ENCODE data around the gene GRM8.

Gene GRM8

DNA sequence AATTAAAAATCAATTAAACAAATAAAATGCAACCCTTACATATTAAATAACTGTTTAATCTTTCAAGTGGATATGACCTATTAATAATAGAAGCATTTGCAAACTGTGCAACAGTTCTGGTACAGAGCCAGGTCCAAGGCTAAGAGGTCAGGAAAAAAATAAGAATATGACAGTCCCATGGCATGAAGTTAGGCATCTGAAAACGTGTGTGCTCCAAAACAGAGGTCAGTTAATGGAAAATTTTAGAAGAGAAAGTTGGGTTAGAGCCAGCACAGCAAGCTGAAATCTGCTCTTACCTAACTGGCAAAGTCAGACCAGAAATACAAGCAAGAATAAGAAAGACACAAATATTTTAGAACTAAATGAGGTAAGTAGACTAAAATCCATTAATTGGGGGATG lies 757.7 kb downstream of the GRM8 start:
- no peak for DNase-seq

DNA sequence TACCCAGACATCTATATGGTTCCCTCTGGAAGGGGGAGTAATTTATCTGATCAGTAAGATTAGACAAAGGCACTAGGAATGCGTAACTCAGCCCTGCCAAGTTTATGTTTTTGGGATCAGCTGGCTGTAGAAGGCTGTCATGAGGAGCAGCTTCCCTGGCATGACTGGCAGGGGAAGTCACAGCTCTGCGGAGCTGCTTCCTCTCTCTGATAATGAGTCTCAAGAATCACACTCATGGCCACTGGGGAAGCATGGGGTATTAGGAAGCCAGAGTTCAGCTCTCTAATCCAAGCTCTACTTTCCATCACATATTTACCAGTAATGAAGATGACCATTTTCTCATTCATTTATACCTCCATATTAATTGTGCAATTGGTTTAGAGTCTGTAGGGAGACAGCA lies 758.9 kb downstream of the GRM8 start:
- DNase-seq = no peak

DNA sequence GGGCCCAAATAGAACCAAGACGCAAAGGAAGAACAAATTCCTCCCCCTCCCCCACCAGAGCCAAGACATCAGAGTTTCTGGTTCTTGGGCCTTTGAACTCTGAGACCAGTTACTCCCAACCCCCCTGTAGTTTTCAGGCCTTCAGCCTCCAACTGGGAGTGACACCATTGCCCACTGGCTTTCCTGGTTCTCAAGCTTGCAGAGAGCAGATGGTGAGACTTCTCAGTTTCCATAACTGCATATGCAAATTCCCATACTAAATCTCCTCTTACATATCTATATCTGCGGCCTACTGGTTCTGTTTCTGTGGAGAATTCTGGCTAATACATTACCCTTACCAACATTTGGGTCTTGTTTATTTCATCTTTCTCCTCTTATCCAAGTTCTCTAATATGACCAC lies 762.9 kb downstream of the GRM8 start:
- DNase-seq = no peak

DNA sequence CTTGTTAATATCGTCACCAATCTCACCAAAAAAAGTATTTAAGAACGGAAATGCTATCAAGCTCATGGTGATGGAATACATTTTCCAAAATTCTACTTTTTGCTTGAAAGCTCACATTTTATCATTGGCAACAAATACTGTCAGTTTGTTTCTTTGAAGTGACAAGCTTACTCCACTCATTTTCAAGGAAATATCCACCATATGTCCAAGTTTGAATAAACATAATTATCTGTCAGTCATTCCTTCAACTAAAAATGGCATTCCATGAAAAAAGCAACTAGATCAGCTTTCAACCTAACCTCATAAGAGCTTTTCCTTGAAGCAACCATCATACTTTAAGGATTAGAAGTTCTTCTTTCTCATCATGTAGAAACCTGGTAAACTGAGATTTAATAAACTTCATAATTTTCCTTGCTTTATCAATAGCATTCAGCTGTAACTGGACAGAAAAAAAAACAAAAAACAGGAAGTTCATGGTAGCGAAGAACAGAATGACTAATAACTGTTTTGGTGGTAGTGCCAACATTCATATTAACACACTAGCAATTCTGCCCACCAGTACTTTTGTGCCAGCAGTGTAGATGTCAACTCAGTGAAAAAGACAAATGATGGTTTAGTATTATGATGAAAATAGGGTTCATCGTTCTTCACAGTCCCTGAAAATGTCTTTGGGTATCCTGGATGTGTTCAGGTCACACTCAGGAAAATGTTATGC lies 764.9 kb downstream of the GRM8 start:
- no peak for DNase-seq

- DNase-seq = no peak
These were observed 765.9 kb downstream of the GRM8 start for GRCh38 chr7:126486806-126487205.

DNA sequence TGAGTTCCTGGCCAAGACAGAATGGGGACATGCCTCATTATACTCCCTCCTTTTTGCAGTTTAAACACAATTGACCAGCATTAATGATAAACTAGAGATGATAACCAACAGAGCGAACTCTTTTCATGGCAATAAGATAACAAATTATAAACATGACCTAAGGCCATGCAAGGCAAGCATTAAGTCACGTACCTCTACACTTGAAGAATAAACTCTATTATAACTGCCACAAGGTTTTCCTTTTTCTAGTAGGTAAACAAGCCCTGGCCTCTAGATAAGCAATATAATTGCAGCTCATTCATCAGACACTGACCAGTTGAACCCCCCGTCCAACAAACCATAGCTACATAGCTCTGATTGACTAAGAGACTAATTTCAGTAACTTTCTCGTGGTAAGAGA lies 767.0 kb downstream of the GRM8 start:
- DNase-seq = no peak

DNA sequence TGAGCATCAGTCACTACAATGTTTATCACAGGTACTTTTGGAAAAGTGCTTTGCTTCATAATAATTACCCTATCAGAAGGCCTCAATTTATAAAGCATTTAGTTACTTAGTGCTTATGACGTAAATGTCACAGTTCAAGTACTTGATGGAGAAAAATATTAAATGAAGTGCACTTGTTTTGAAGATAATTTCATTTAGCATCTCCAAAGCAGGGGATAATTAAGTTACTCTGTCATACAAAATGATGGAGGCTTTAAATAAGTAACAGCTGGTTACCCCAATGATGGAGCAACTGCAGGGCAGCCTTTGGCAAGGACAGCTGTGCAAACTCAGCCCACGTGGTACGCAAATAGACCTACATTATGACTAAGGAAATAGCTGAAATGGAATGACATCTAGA lies 768.8 kb downstream of the GRM8 start:
- DNase-seq = peak; percentile 96

GRCh38 chr7:126472825-126473224 lies 779.9 kb downstream of the GRM8 start:
- DNase-seq = no peak

DNA sequence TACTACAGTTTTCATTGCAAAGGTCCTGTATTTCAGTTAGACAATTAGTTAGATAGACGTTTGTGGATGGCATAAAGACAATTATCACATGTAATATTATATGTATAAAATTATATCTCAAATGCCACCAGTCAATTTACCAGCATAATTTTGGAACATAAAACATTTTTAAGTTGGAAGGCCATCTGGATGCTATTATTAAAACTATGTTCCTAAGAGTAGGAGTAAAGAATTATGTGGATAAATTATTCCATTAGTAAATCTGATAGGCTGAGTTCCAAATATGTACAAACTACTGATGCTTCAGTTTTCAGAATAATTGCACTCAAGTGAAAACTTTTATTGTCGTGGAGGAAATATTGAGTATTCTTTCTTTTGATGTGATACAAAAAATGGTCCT lies 790.3 kb downstream of the GRM8 start:
- no peak for DNase-seq

DNA sequence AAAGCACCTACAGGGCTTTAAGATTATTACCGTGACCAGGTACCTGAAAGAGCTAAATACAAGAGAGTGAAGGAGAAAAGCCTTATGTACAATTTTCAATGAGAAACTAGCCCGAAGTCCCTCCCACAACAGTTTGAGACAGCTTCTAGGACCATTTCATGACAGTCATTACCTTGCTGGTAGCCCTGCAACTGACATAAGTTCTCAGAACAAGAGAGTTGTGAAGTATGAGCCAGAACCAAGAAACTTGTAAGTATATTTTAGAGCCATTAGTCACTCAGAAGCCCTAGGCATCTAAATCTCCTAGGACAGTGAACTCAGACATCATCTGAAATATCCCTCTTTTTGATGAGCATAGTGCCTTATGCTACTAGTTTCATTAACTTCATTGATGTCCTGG lies 792.1 kb downstream of the GRM8 start:
- no peak for DNase-seq

DNA sequence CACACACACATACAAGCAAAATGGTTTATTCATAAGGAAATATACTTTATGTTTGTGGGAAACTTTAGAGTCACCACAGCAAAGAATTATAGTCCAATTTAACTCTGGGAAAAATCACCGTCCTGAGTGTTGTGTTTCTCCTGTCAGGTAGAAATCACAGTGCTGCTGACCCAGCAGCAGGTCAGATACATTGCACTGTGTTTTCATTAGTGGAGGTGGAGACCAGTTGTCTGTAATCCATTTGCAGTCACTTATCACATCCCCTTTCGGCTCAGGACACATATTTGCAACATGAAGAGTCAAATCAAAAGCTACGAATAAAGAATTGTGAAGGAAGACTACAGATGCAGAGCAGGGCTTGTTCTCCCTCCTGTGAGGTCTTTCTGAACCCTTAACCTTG lies 799.6 kb downstream of the GRM8 start:
- no peak for DNase-seq

GRCh38 chr7:126450269-126450671 lies 802.5 kb downstream of the GRM8 start:
- no peak for DNase-seq

DNA sequence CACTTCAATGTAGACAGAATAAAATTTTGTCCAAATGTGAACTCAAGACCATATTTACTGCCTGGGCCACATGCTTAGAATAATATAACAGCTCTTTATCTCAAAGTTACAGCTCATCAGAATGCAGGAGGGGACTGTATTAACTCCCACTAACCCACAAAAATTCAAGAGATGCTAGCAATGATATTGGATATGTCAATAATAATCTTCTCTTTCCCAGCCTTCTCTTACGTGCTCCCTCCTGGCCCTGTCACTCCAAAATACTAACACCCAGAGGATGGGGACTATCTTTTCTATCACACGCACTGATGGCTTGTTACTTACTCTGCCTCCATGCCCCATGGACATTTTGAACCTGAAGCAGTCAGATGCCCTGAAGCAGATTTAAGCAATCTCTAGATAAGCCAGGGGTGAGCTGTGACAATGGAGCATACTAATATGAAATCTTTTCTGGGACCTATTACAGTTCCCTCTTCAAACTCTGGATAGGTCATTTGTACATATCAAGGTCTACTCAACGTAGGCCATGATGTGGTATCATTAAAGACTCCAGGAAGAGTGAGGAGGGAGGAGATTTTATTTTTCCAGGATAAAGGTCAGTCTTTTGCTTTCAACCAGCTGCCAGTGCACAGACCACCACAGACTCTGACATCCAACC lies 803.0 kb downstream of the GRM8 start:
- no peak for DNase-seq

GRCh38 chr7:126447984-126448383 lies 804.8 kb downstream of the GRM8 start:
- no peak for DNase-seq

DNA sequence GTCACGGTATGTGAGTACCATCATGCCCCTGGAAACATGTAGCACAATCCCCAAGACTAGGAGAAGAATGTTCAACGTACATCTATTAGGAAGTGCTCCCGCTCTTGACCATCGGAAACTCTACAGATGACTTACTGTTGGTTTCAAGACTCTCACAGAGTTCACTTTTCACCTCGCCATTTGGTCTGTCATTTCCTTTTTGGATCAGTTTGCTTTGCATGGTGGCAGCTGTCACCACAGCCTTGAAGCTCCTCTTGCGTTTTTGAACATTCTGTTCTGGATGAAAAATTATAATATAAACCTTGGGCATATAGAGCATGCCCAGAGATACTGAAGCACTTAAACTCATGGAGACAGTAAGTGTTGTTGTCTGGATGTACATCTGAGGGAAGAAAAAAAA lies 806.8 kb downstream of the GRM8 start:
- no peak for DNase-seq

- no peak for DNase-seq
These were observed 808.8 kb downstream of the GRM8 start for GRCh38 chr7:126443951-126444350.

DNA sequence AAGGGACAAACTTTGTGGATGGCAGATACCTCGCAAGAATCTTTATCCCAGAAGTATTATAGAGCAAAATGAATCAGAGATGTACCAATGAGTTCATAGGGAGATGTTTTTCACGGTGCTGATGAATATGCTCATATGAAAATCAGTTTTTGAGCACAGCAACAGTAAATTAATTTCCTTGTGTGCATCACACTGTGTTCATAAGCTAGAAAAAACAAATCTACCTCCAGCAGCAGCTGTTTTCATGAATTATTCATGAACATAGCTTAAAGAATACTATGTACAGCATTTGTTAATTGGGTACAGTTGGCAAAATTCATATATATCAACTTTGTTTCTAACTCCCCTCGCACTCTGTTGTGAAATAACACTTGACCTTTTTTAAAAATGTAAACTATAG lies 809.8 kb downstream of the GRM8 start:
- no peak for DNase-seq

- no peak for DNase-seq
These were observed 811.0 kb downstream of the GRM8 start for GRCh38 chr7:126441745-126442144.

- DNase-seq = no peak
These were observed 812.2 kb downstream of the GRM8 start for GRCh38 chr7:126440542-126440941.

- DNase-seq = no peak
These were observed 816.4 kb downstream of the GRM8 start for GRCh38 chr7:126436213-126436868.

DNA sequence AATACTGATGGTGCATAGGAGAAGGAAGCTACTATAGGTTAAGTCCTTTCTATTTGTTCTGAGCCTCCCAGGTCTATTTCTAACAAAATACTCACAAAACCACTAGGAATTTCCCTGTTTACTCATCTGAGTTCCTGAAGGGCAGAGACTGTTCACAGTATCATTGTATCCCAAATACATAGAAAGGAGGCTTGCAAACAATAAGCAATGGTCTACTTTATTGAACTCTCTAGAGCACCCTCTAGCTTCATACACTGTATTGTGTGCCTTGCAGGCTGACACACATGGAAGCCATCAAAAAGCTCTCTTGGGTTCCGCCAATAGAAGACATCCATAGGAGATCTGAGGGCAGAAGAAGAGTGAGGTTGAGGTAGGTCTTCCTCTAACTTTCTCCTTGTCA lies 826.1 kb downstream of the GRM8 start:
- DNase-seq = no peak

DNA sequence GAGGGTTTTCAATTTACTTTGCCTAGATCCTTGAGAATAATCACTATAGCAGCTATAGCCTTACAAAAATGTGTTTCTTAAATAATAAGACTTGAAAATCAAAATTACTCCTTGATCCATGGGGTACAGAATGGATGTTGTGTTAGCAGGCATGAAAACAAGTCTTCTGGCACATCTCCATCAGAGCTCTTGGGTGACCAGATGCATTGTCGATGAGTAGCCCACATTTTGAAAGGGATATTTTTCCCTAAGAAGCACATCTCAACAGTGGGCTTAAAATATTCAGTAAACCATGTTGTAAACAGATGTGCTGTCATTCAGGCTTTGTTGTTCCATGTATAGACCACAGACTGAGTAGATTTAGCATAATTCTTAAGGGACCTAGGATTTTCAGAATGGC lies 827.8 kb downstream of the GRM8 start:
- no peak for DNase-seq

- no peak for DNase-seq
These were observed 833.7 kb downstream of the GRM8 start for GRCh38 chr7:126419047-126419446.

GRCh38 chr7:126411821-126412383 lies 840.8 kb downstream of the GRM8 start:
- no peak for DNase-seq

All from NCI-H1105 (cell line).